Colonic mucosa (tissue), 4 donors: ENCODE results near the gene CRELD2. TPM values are rescaled to one million over a fixed set of nuclear protein-coding genes. Genes with fewer than 3 reads are reported as not detected.

Source experiments
- DNase-seq: peaks from one replicate; pipeline ENCODE4 v3.0.0-alpha.2; 2020
- H3K27ac ChIP-seq: fragments of 200-600 bp; one replicate; pipeline ENCODE4 v1.8.0; 2021
- H3K27me3 ChIP-seq: fragments of 200-600 bp; one replicate; pipeline ENCODE4 v1.8.0; 2021
- H3K36me3 ChIP-seq: fragments of 200-600 bp; one replicate; pipeline ENCODE4 v1.8.0; 2021
- H3K4me1 ChIP-seq: fragments of 200-600 bp; one replicate; pipeline ENCODE4 v1.8.0; 2021; ENCODE audit warnings: mild to moderate bottlenecking
- H3K4me3 ChIP-seq: fragments of 200-600 bp; one replicate; pipeline ENCODE4 v1.8.0; 2021
- H3K9ac ChIP-seq, 2 donors: one replicate each; pipeline ENCODE4 v1.7.0; 2013; ENCODE audit warnings: control low read depth in 2 of 2, low read depth in 2 of 2, low read length in 2 of 2
- H3K9me3 ChIP-seq: fragments of 200-600 bp; one replicate; pipeline ENCODE4 v1.8.0; 2021
- CTCF ChIP-seq: fragments of 200-600 bp; IDR thresholded peaks from one replicate; pipeline ENCODE4 v1.8.0; 2022; ENCODE audit warnings: antibody characterized with exemption, mild to moderate bottlenecking
- intact Hi-C: fragments of 100-400 bp; cut with DNase I; formaldehyde crosslinking; loops from one replicate; pipeline ENCODE4 v1.14.1; 2022
- total RNA-seq, 2 donors: library from RNA; stranded (reverse); fragmentation: NEBNext Ultra II Directional in 1 of 2; extraction: Animal tissue kit (Norgen Biotek cat#: 25700) in 1 of 2; gene quantifications; one replicate each; pipeline ENCODE4 v1.2.1, GENCODE V29; 2021
- donor health status: healthy.
- donor health status: DM: no; HTN: no; CAD: no.
- donor health status: DM: no; HTN: no; CAD: no.

CRELD2 gene
- total RNA-seq, 2 donors from 2014 or later, result 43.6 to 133 TPM

- intact Hi-C loops, result no loop called here
- peaks cover 14% of the 10 kb centered on the region for H3K36me3 ChIP-seq
- no peaks in the 10 kb centered on the region for H3K9me3 ChIP-seq
- H3K4me1 ChIP-seq, result peaks cover 26% of the 10 kb centered on the region
- no peaks in the 10 kb centered on the region for H3K27me3 ChIP-seq
- H3K9ac ChIP-seq, result peak overlapping the region; percentile 64 to 72
- DNase-seq, result peak; percentile 39
- peak overlapping the region; percentile 99 for H3K4me3 ChIP-seq
- H3K27ac ChIP-seq, result peak overlapping the region; percentile 96
- no peak for TF ChIP-seq CTCF
Observed at GRCh38 chr22:49962751-49963646, 44.6 kb downstream of the CRELD2 start.

DNA sequence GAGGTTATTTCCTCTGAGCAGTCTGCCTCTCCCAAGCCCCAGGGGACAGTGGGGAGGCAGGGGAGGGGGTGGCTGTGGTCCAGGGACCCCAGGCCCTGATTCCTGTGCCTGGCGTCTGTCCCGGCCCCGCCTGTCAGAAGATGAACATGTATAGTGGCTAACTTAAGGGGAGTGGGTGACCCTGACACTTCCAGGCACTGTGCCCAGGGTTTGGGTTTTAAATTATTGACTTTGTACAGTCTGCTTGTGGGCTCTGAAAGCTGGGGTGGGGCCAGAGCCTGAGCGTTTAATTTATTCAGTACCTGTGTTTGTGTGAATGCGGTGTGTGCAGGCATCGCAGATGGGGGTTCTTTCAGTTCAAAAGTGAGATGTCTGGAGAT lies 45.2 kb downstream of the CRELD2 start:
- TF ChIP-seq CTCF, result no peak
- H3K27ac ChIP-seq, result peak overlapping the region; percentile 96
- H3K4me3 ChIP-seq, result peak overlapping the region; percentile 99
- H3K27me3 ChIP-seq, result no peaks in the 10 kb centered on the region
- H3K4me1 ChIP-seq, result peaks cover 26% of the 10 kb centered on the region
- peak; percentile 70 for DNase-seq
- intact Hi-C loops, result no loop called here
- peaks cover 14% of the 10 kb centered on the region for H3K36me3 ChIP-seq
- H3K9ac ChIP-seq, result peak overlapping the region; percentile 64 to 72
- no peaks in the 10 kb centered on the region for H3K9me3 ChIP-seq

DNA sequence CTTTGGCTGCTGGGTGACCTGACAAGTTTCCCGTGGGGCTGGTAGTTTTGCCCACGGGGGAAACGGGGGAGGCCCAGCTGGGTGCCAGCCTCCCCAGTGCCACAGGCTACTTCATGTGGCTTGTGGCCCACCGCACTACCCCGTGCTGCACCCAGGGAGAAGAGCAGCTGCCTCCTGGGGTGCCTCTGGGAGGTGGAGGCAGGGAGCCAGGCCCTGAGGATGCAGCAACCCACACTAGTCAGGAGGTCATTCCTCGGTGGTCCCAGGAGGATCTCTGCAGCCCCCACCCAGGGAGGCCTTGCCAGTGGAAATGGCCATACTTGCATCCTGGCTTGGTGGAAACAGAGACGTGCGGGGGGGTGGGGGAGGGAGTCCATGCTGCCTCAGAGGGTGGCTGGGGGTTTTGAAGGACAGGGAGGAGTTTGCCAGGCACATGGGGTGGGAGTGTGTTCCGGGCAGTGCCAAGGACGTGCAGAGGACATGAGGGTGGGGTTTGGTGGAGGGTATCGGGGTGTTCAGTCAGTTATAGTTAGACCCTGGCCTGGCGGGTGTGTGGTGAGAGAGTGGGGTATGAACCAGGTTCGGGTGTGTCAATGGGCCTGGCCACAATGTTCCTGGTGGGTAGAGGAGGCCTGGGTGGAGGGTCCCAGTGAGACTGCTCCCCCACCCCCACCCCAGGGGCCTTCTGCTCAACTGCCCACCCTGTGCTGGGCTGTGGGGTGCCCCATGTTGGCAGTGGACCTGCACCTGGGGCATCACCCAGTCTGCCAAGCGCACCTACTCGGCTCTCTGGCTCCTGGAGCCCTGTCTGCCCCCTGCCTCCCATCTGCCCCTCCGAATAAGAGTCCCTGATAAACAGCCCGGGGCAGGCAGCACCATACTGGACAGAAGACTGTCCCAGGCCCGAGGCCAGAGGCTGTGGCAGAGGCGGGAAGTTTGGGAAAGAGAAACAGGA lies 46.0 kb downstream of the CRELD2 start:
- Histone ChIP-seq H3K9ac (peak overlapping the region in 1 of 2 donors; percentile 72), H3K9me3 (no peaks in the 10 kb centered on the region), H3K27me3 (no peaks in the 10 kb centered on the region), H3K27ac (peak overlapping the region; percentile 96), H3K36me3 (peaks cover 14% of the 10 kb centered on the region), H3K4me1 (peaks cover 24% of the 10 kb centered on the region), H3K4me3 (peak overlapping the region; percentile 99)
- no peak for TF ChIP-seq CTCF
- intact Hi-C loops, result no loop called here
- peak; percentile 19 for DNase-seq

DNA sequence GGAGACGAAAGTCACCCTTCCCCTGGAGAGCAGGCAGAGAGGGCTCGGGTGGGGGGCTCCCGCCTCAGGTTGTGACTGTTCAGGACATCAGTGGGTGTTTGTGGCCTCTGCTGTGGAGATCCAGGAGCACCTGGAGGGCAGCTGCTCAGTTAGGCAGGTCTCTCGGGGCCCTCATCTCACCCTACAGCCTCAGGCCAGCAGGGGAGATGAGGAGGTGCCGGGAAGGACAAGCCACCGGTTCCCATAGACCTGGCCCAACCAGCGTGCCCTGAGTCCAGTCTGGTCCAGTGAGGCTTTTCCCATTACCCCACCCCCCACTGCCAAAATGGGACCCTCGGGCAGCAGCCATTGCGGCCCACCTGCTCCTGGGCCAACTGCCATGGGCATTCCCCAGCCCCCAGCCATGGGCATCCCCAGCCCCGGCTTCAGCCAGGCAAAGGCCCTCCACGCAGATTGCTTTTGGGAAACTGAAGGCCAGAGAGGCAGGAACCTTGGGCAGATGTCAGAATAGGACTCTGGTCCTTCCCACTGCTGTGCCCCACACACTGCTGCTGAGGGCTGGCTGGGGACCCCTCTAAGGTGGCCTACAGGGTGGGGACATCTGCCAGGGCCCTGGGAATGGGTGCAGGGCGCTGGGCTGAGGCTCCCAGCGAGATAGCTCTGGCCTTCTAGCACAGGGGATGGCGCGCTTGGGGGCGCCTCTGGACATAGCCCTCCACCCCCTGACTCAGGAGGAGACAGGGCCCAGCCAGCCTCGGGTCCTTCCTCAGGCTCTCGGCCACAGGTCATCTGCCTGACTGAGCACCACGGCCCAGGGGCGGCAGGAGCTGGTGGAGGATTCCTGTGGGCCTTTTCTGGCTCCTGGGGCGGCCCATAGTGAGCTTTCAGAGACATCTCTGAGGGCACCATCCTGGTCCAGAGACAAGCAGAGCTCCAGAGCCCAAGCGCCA lies 46.9 kb downstream of the CRELD2 start:
- TF ChIP-seq CTCF, result no peak
- H3K36me3 ChIP-seq, result peaks cover 14% of the 10 kb centered on the region
- no peaks in the 10 kb centered on the region for H3K27me3 ChIP-seq
- no peaks in the 10 kb centered on the region for H3K9me3 ChIP-seq
- H3K9ac ChIP-seq, result peak overlapping the region; percentile 40 to 47
- peak overlapping the region; percentile 35 for H3K27ac ChIP-seq
- peak; percentile 23 for DNase-seq
- intact Hi-C loops, result no loop called here
- H3K4me3 ChIP-seq, result no peak overlapping the region
- peaks cover 25% of the 10 kb centered on the region for H3K4me1 ChIP-seq
